CD4-positive, alpha-beta T cell (primary cell): ENCODE results near the gene TNFRSF9. TPM values are rescaled to one million over a fixed set of nuclear protein-coding genes. Genes with fewer than 3 reads are reported as not detected.
"Not testable (repeated sequence)": the region's sequence is repeated elsewhere in the genome, so short reads cannot be mapped to it uniquely, and the experiment has no call there.

Source experiments
- ATAC-seq: fragments of 200-7000 bp; cut with Tn5 transposase; one replicate; pipeline ENCODE4 v1.10.0; 2022; ENCODE audit warnings: mild to moderate bottlenecking; ENCODE audit not compliant: poor library complexity
- CTCF ChIA-PET: fragments of 350-600 bp; sonication (Branson Sonifier 250); formaldehyde crosslinking; loops from one replicate; lab custom pipeline; 2021; ENCODE audit warnings: antibody characterized with exemption, inconsistent platforms; lab: Charles Lee
- POLR2A ChIA-PET: fragments of 350-600 bp; sonication (Branson Sonifier 250); formaldehyde crosslinking; loops from one replicate; lab custom pipeline; 2021; ENCODE audit warnings: antibody characterized with exemption, inconsistent platforms; lab: Charles Lee
- DNase-seq, 14 experiments: peaks; one replicate each; pipeline ENCODE4 v3.0.0-alpha.2; 2013 to 2020; ENCODE audit warnings: mixed read lengths in 2 of 14
- H3K27ac ChIP-seq, 2 donors: one replicate each; pipeline versions ENCODE4 v1.5.1 to v1.7.0; 2013; ENCODE audit warnings: low read length in 2 of 2, low read depth in 1 of 2, mild to moderate bottlenecking in 1 of 2
- H3K27me3 ChIP-seq, 2 experiments: 1 replicate in 1 of 2; 2 replicates in 1 of 2; pipeline versions ENCODE4 v1.6.1 to v1.7.0; 2013; ENCODE audit warnings: low read length in 2 of 2, control low read depth in 1 of 2, mild to moderate bottlenecking in 1 of 2, moderate library complexity in 1 of 2; ENCODE audit not compliant: insufficient read depth in 2 of 2, control insufficient read depth in 1 of 2
- H3K36me3 ChIP-seq: one replicate; pipeline ENCODE4 v1.6.1; 2013; ENCODE audit warnings: low read length, control low read depth; ENCODE audit not compliant: insufficient read depth
- H3K4me1 ChIP-seq: one replicate; pipeline ENCODE4 v1.6.1; 2013; ENCODE audit warnings: low read length, control low read depth; ENCODE audit not compliant: insufficient read depth
- H3K4me3 ChIP-seq: one replicate; pipeline ENCODE4 v1.5.1; 2013; ENCODE audit warnings: mild to moderate bottlenecking, low read length, moderate library complexity
- H3K9me3 ChIP-seq, 2 experiments: 1 replicate in 1 of 2; 2 replicates in 1 of 2; pipeline versions ENCODE4 v1.6.1 to v1.7.0; 2013; ENCODE audit warnings: low read length in 2 of 2, mild to moderate bottlenecking in 2 of 2, control low read depth in 1 of 2, moderate library complexity in 1 of 2; ENCODE audit not compliant: control insufficient read depth in 1 of 2, insufficient read depth in 1 of 2
- H3K27ac Mint-ChIP-seq: one replicate; pipeline ENCODE4 v1.8.0; 2020; ENCODE audit warnings: mixed read lengths
- H3K27me3 Mint-ChIP-seq: one replicate; pipeline ENCODE4 v1.8.0; 2021; ENCODE audit warnings: mixed read lengths
- H3K36me3 Mint-ChIP-seq: one replicate; pipeline ENCODE4 v1.8.0; 2021; ENCODE audit warnings: low read depth, mixed read lengths
- H3K4me1 Mint-ChIP-seq: one replicate; pipeline ENCODE4 v1.8.0; 2021; ENCODE audit warnings: low read depth, mixed read lengths
- H3K4me3 Mint-ChIP-seq: one replicate; pipeline ENCODE4 v1.8.0; 2020; ENCODE audit warnings: mild to moderate bottlenecking, mixed read lengths
- H3K9me3 Mint-ChIP-seq: one replicate; pipeline ENCODE4 v1.8.0; 2020; ENCODE audit warnings: mixed read lengths
- intact Hi-C, 2 experiments: fragments of 100-400 bp; cut with DNase I in 1 of 2; cut with micrococcal nuclease in 1 of 2; formaldehyde crosslinking; loops; one replicate each; pipeline versions ENCODE4 v1.15.1 to v1.9.0; 2023 to 2025; cut with DNase I, micrococcal nuclease
- total RNA-seq, 174 experiments: library from RNA in 2 of 174; stranded (reverse) in 2 of 174; gene quantifications; one replicate each; pipeline ENCODE4 v1.2.3 and lab custom pipeline; 2021 to 2026
- TF ChIP-seq, protein P1 (sequence below): fragments of 200-600 bp; IDR thresholded peaks from one replicate; pipeline ENCODE4 v1.8.0; 2022; ENCODE audit warnings: antibody characterized with exemption, mild to moderate bottlenecking

TNFRSF9 gene
- total RNA-seq, 2 experiments from 2014 or later: 0.52 to 0.84 TPM

DNA sequence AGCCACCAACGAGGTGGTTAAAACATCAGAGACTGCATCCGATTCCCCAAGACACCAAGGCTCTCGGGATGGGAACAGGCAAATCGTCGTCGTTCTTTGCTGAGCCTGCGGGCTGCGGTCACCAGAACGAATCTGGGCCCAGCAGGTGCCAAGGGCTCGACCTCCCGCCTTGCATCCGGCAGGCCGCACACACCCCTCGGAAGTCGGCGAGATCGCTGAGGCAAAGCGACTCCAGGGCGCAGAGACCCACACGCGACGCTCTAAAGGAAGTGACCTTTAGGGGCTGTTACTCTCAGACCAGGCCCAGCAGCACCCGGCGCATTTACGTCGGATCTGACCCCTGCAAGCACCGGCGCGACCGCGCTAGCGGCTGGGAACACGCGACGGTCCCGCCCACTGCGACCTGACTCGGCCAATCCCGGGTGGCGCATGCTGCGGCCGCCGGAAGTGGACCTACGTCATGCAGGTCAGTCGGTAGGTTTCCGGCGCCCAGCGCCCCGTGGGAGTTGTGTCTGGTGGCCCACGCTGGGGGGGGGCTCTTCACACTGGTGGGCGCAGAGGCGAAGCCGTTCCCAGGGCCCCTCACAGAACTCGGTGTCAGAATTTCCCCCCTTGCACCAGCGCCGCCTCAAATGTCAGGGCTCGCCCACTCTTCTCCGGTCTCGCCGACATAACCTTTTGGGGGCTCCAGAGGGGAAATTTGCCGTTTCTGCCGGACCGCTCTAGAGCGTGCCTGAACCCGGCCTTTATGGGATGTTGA, 13.4 kb upstream of the TNFRSF9 start:
- H3K4me1 ChIP-seq: peaks cover 43% of the 10 kb centered on the region
- Mint-ChIP-seq H3K9me3 (no peaks in the 10 kb centered on the region), H3K36me3 (no peaks in the 10 kb centered on the region), H3K4me1 (peaks cover 46% of the 10 kb centered on the region), H3K27me3 (no peaks in the 10 kb centered on the region), H3K27ac (peak overlapping the region; percentile 89), H3K4me3 (peak overlapping the region; percentile 93)
- ChIA-PET CTCF (no interaction called here), POLR2A (interaction anchor here (1.1 kb wide), 1 partner anchor 11 kb away, joined by 4 read pairs; no protein-coding TSS in a partner anchor)
- H3K27me3 ChIP-seq: no peaks in the 10 kb centered on the region
- ATAC-seq (peak; percentile 59), DNase-seq (peak; percentile 31 to 88 (median 66))
- H3K9me3 ChIP-seq: no peaks in the 10 kb centered on the region
- intact Hi-C loops: loop anchor here in 1 of 2 experiments (10.0 kb wide), 1 partner anchor 169 kb away; the partner anchor contains the start of gene PER3
- TF ChIP-seq, protein P1, sequence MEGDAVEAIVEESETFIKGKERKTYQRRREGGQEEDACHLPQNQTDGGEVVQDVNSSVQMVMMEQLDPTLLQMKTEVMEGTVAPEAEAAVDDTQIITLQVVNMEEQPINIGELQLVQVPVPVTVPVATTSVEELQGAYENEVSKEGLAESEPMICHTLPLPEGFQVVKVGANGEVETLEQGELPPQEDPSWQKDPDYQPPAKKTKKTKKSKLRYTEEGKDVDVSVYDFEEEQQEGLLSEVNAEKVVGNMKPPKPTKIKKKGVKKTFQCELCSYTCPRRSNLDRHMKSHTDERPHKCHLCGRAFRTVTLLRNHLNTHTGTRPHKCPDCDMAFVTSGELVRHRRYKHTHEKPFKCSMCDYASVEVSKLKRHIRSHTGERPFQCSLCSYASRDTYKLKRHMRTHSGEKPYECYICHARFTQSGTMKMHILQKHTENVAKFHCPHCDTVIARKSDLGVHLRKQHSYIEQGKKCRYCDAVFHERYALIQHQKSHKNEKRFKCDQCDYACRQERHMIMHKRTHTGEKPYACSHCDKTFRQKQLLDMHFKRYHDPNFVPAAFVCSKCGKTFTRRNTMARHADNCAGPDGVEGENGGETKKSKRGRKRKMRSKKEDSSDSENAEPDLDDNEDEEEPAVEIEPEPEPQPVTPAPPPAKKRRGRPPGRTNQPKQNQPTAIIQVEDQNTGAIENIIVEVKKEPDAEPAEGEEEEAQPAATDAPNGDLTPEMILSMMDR: no peak
- peak overlapping the region; percentile 83 to 93 for H3K27ac ChIP-seq
- H3K4me3 ChIP-seq: peak overlapping the region; percentile 88
- no peaks in the 10 kb centered on the region for H3K36me3 ChIP-seq

GRCh38 chr1:7952791-7953190, 12.2 kb upstream of the TNFRSF9 start:
- H3K9me3 Mint-ChIP-seq, ATAC-seq, H3K9me3 ChIP-seq, DNase-seq, H3K27me3 Mint-ChIP-seq, H3K27ac ChIP-seq, H3K36me3 Mint-ChIP-seq, H3K27ac Mint-ChIP-seq, H3K36me3 ChIP-seq, H3K4me3 ChIP-seq, CTCF ChIA-PET, H3K27me3 ChIP-seq, POLR2A ChIA-PET, H3K4me3 Mint-ChIP-seq: not testable (repeated sequence)
- intact Hi-C loops: loop anchor here in 1 of 2 experiments (10.0 kb wide), 1 partner anchor 168 kb away; the partner anchor contains the start of gene PER3
- H3K4me1 ChIP-seq: peaks cover 49% of the 10 kb centered on the region
- peaks cover 52% of the 10 kb centered on the region for H3K4me1 Mint-ChIP-seq

- Mint-ChIP-seq H3K27me3 (no peaks in the 10 kb centered on the region), H3K4me1 (peaks cover 26% of the 10 kb centered on the region), H3K27ac (peak overlapping the region; percentile 37), H3K4me3 (peak overlapping the region; percentile 14), H3K9me3 (no peaks in the 10 kb centered on the region), H3K36me3 (no peaks in the 10 kb centered on the region)
- Histone ChIP-seq H3K36me3 (no peaks in the 10 kb centered on the region), H3K27ac (no peak overlapping the region), H3K9me3 (no peaks in the 10 kb centered on the region), H3K27me3 (no peaks in the 10 kb centered on the region), H3K4me1 (peaks cover 18% of the 10 kb centered on the region), H3K4me3 (no peak overlapping the region)
- POLR2A ChIA-PET: interaction anchor here (0.6 to 1.7 kb wide), 6 partner anchors 8 to 868 kb away, joined by 3 to 13 read pairs (median 3); partner anchors contain the start of gene PARK7
- DNase-seq: peak in 8 of 14 experiments; percentile 7 to 84 (median 26)
- CTCF ChIA-PET: interaction anchor here (1.0 kb wide), 1 partner anchor 26 kb away, joined by 3 read pairs; no protein-coding TSS in a partner anchor
- TF ChIP-seq, protein P1: no peak
- ATAC-seq: peak; percentile 81
- intact Hi-C loops: no loop called here
These were observed 8.3 kb upstream of the TNFRSF9 start for GRCh38 chr1:7948960-7949359.
